HG02588 (cell line): ENCODE results near the gene C1orf159.
"Not testable (repeated sequence)": the region's sequence is repeated elsewhere in the genome, so short reads cannot be mapped to it uniquely, and the experiment has no call there.

Experiments used
- ATAC-seq: cut with Tn5 transposase; IDR thresholded peaks from one replicate; pipeline ENCODE4 v1.9.1; 2021; ENCODE audit warnings: mild to moderate bottlenecking, moderate library complexity; ENCODE audit not compliant: unreplicated experiment

Gene C1orf159

GRCh38 chr1:1058088-1058905, 57.6 kb downstream of the C1orf159 start:
- no peak for ATAC-seq

DNA sequence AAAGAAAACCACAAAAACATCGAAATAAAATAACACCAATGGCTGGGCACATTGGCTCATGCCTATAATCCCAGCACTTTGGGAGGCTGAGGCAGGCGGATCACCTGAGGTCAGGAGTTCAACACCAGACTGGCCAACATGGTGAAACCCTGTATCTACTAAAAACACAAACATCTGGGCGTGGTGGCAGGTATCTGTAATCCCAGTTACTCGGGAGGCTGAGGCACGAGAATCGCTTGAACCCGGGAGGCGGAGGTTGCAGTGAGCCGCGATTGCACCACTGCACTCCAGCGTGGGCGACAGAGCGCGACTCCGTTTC, 58.2 kb downstream of the C1orf159 start:
- ATAC-seq, result not testable (repeated sequence)

DNA sequence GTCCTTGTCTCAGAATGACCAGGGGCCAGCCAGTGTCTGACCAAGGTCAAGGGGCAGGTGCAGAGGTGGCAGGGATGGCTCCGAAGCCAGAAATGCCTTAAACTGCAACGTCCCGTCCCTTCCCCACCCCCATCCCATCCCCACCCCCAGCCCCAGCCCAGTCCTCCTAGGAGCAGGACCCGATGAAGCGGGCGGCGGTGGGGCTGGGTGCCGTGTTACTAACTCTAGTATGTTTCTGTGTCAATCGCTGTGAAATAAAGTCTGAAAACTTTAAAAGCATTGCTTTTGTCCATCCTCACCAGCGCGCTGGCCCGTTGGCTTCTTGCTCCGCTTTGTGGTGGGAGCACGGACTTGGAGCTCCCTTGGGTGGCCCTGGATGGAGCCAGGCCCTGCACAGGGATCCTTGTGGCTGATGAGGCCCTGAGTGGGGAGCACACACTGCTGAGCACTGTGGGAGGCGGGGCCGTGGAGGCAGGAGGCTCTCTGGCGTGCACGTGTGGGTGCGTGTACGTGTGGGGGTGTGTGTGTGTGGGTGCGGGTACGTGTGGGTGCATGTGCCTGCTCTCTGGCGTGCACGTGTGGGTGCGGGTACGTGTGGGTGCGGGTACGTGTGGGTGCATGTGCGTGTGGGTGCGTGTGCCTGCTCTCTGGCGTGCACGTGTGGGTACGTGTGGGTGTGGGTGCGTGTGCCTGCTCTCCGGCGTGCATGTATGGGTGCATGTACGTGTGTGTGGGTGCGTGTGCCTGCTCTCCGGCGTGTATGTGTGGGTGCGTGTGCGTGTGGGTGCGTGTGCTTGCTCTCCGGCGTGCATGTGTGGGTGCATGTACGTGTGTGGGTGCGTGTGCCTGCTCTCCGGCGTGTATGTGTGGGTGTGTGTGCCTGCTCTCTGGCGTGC, 59.8 kb downstream of the C1orf159 start:
- no peak for ATAC-seq

DNA sequence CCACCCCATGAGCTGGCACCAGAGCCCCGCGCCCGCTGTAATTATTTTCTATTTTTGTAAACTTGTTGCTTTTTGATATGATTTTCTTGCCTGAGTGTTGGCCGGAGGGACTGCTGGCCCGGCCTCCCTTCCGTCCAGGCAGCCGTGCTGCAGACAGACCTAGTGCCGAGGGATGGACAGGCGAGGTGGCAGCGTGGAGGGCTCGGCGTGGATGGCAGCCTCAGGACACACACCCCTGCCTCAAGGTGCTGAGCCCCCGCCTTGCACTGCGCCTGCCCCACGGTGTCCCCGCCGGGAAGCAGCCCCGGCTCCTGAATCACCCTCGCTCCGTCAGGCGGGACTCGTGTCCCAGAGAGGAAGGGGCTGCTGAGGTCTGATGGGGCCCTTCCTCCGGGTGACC, 60.9 kb downstream of the C1orf159 start:
- ATAC-seq, result no peak

DNA sequence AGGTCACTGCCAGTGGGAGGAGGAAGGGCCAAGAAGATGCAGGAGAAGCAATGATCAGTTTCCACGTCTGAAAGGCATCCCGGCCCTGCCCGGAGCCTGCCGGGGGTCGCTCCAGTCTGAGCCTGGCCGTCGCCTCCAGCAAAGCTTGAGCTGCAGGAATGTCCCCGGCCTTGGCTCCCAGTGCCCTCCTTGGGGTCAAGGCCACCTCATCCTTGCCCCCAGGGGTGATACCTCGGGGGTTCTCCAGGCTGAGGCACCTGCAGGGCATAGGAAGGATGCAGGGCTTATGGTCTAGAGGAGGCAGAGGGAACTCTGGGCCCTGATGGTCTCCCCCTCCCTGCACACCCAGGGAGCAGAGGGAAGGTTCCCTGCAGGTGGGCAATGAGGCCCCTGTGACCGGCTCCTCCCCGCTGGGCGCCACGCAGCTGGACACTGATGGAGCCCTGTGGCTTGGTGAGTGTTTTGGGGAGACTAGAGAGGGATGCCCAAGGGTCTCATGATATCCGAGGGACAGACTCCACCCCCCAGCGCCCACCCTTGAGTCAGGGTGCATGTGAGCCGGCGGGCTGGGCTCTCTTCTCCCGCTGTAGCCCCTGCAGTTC, 61.7 kb downstream of the C1orf159 start:
- no peak for ATAC-seq

GRCh38 chr1:1053682-1054081, 62.2 kb downstream of the C1orf159 start:
- ATAC-seq, result no peak

- no peak for ATAC-seq
Measured at GRCh38 chr1:1053022-1053421, 62.9 kb downstream of the C1orf159 start.

DNA sequence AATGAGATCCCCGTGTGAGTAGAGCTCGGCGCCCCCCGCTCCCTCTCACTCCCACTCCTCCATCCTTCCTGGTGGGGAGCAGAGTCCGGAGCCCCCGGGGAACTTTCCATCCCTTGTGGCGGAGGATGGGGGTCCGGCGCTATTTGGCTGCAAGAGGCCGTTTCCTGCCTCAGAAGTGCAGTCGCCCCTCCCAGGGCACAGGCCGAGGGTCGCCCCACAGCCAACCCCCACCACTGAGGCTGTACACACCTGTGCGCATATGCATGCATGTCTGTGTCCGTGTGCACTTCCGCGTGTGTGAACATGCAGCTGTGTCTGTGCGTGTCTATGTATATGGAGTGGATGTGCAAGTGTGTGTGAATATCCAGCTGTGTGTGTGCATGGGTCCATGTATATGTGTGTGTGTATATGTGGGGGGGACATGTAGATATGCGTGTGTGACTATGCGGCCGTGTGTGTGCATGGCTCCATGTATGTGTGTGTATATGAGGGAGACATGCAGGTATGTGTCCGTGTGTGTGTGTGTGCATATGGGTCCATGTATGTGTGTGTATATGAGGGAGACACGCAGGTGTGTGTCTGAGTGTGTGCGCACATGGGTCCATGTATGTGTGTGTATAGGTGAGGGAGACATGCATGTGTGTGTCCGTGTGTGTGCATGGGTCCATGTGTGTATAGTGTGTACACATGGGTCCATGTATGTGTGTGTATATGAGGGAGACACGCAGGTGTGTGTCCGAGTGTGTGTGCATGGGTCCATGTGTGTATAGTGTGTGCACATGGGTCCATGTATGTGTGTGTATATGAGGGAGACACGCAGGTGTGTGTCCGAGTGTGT, 63.7 kb downstream of the C1orf159 start:
- no peak for ATAC-seq

DNA sequence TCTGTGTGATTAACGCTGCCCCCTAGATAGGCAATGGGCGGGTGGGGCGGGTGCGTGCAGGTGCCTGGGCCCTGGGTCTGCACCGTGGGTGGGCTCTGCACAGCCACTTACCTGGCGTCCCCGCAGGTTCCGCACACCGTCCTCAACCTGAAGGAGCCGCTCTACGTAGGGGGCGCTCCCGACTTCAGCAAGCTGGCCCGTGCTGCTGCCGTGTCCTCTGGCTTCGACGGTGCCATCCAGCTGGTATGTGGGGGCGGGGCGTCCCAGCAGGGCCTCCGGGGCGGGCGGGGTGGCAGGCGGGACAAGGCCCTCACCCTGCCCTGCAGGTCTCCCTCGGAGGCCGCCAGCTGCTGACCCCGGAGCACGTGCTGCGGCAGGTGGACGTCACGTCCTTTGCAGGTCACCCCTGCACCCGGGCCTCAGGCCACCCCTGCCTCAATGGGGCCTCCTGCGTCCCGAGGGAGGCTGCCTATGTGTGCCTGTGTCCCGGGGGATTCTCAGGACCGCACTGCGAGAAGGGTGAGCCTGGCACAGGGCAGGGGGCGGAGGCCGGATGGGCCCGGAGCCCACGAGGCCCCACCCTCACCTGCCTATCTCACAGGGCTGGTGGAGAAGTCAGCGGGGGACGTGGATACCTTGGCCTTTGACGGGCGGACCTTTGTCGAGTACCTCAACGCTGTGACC, 64.6 kb downstream of the C1orf159 start:
- no peak for ATAC-seq

DNA sequence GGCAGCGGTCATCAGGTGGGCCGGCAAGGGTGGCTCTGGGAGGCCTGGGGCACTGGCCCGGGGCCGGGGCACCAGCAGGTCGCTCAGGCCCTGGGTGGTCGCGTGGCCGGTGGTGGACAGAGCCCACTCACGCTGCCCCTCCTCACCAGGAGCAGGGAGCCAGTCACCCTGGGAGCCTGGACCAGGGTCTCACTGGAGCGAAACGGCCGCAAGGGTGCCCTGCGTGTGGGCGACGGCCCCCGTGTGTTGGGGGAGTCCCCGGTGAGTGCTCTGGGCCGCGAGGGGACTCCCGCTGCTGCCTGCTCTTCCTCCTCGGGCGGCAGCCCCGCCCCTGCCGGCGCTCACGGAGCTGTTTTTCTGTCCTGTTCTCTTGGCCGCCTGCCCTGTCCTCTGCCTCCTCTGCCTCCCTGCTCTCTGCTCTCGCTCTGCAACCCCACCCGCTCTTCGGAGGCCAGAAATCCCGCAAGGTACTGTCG, 65.3 kb downstream of the C1orf159 start:
- ATAC-seq, result no peak

GRCh38 chr1:1049318-1050165, 66.3 kb downstream of the C1orf159 start:
- ATAC-seq, result no peak

- no peak for ATAC-seq
Measured at GRCh38 chr1:1048765-1049164, 67.1 kb downstream of the C1orf159 start.

DNA sequence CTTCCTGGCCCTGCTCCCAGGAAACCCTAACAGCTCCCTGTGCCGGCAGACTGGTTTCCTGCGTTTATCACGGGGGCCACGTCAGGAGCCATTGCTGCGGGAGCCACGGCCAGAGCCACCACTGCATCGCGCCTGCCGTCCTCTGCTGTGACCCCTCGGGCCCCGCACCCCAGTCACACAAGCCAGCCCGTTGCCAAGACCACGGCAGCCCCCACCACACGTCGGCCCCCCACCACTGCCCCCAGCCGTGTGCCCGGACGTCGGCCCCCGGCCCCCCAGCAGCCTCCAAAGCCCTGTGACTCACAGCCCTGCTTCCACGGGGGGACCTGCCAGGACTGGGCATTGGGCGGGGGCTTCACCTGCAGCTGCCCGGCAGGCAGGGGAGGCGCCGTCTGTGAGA, 67.9 kb downstream of the C1orf159 start:
- no peak for ATAC-seq

GRCh38 chr1:1047407-1047806, 68.5 kb downstream of the C1orf159 start:
- ATAC-seq, result no peak

DNA sequence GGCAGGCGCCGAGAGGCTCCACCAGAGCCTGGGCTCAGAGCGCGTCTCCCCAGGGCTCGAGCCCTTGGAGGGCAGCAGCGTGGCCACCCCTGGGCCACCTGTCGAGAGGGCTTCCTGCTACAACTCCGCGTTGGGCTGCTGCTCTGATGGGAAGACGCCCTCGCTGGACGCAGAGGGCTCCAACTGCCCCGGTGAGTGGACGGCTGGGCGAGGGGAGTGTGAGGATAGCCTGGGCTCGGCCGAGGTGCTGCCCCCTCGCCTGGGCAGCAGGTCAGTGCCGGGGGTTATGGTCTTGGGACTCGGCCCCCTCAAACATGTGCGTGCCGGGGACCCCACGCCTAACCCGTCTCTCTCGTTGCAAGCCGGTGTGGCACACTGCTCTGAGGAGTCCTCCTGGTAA, 69.1 kb downstream of the C1orf159 start:
- no peak for ATAC-seq

GRCh38 chr1:1046243-1046642, 69.6 kb downstream of the C1orf159 start:
- ATAC-seq, result no peak

DNA sequence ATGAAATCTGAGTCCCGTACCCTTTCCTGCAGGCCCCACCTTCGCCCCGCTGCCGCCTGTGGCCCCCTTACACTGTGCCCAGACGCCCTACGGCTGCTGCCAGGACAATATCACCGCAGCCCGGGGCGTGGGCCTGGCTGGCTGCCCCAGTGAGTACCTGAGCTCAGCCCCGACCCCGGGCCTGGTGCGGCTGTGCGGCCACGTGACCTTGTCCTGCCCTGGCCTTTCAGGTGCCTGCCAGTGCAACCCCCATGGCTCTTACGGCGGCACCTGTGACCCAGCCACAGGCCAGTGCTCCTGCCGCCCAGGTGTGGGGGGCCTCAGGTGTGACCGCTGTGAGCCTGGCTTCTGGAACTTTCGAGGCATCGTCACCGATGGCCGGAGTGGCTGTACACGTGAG, 70.8 kb downstream of the C1orf159 start:
- no peak for ATAC-seq

DNA sequence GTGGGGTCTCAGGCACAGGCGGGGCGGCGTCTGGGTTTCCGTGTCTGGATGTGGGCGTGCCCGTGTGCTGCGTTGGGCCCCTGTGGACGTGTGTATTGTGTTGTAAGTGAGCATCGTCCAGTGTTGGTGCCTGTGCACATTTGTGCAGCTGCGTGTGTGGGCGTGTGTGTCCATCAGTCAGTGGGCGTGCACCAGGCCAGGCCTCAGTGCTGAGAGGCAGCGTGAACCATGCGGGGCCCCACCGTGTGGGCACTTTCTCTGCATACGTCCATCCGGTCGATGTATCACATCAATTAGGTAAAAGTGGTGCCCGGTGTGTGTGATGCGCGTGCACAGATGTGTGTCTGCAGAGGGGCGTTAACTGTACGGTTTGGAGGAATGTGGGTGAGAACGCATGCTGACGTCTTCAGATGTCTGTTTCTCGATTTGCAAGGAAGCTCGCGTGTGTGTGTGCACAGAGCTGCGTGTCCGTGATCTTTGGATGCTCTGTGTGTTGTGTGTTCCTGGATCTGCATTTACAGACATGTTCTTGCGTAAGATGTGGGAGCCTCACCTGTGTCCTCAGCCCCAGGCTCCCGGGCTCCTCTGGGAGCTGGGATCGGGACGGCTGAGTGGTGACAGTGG, 71.3 kb downstream of the C1orf159 start:
- no peak for ATAC-seq

DNA sequence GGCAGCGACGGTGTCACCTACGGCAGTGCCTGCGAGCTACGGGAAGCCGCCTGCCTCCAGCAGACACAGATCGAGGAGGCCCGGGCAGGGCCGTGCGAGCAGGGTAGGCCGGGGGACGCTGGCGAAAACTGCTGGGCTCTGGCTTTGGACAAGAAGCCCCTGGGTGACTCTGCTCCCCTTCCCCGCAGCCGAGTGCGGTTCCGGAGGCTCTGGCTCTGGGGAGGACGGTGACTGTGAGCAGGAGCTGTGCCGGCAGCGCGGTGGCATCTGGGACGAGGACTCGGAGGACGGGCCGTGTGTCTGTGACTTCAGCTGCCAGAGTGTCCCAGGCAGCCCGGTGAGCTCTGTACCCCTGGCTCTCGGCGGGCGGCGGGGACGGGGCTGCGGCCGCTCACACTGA, 72.0 kb downstream of the C1orf159 start:
- no peak for ATAC-seq
